ENCODE results near the gene RASSF5. TPM values are rescaled to one million over a fixed set of nuclear protein-coding genes. Genes with fewer than 3 reads are reported as not detected.

Gene RASSF5
- total and polyA plus RNA-seq, 2 experiments from 2014 or later: 1.6 to 2.0 TPM

GRCh38 chr1:206464456-206464964, 42.8 kb upstream of the RASSF5 start:
- peaks cover 4% of the 10 kb centered on the region for H3K4me1 ChIP-seq (ENCODE audit: insufficient read depth)
- peak; percentile 48 for DNase-seq (ENCODE audit: low spot score)
- H2AFZ ChIP-seq: no peak overlapping the region
- H3K4me3 ChIP-seq: no peak overlapping the region
- H3K9me3 ChIP-seq (ENCODE audit: low read depth): no peaks in the 10 kb centered on the region
- 91% methylated on average over 4 of the region's 4 CpGs for WGBS (ENCODE audit: low lambda C conversion rate, missing lambda C conversion rate)
- no peaks in the 10 kb centered on the region for H3K27me3 ChIP-seq
- no peaks in the 10 kb centered on the region for H3K9me2 ChIP-seq (replicated peaks; ENCODE audit: insufficient read depth)
- no peaks in the 10 kb centered on the region for H3K79me2 ChIP-seq
- no peak overlapping the region for H3K4me2 ChIP-seq
- H3K36me3 ChIP-seq (replicated peaks; ENCODE audit: insufficient read depth, low read depth): no peaks in the 10 kb centered on the region
- TF ChIP-seq EZH2 (IDR thresholded peaks at IDR 0.05; ENCODE audit: borderline replicate concordance) (no peak), EZH2phosphoT487 (IDR thresholded peaks at IDR 0.05; ENCODE audit: low read depth, severe bottlenecking, unreplicated experiment) (no peak)
- TF ChIP-seq, protein P1, sequence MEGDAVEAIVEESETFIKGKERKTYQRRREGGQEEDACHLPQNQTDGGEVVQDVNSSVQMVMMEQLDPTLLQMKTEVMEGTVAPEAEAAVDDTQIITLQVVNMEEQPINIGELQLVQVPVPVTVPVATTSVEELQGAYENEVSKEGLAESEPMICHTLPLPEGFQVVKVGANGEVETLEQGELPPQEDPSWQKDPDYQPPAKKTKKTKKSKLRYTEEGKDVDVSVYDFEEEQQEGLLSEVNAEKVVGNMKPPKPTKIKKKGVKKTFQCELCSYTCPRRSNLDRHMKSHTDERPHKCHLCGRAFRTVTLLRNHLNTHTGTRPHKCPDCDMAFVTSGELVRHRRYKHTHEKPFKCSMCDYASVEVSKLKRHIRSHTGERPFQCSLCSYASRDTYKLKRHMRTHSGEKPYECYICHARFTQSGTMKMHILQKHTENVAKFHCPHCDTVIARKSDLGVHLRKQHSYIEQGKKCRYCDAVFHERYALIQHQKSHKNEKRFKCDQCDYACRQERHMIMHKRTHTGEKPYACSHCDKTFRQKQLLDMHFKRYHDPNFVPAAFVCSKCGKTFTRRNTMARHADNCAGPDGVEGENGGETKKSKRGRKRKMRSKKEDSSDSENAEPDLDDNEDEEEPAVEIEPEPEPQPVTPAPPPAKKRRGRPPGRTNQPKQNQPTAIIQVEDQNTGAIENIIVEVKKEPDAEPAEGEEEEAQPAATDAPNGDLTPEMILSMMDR (IDR thresholded peaks at IDR 0.05; ENCODE audit: poor library complexity): no peak
- no peaks in the 10 kb centered on the region for H4K20me1 ChIP-seq (ENCODE audit: insufficient read depth, poor library complexity, severe bottlenecking)
- no peak overlapping the region for H3K27ac ChIP-seq

- TF ChIP-seq EZH2 (IDR thresholded peaks at IDR 0.05; ENCODE audit: borderline replicate concordance): no peak
- TF ChIP-seq, protein P1 (IDR thresholded peaks at IDR 0.05; ENCODE audit: poor library complexity): no peak
- no peak for TF ChIP-seq EZH2phosphoT487 (IDR thresholded peaks at IDR 0.05; ENCODE audit: low read depth, severe bottlenecking, unreplicated experiment)
- 91% methylated on average over 2 of the region's 2 CpGs for WGBS (ENCODE audit: low lambda C conversion rate, missing lambda C conversion rate)
- Histone ChIP-seq H3K4me1 (ENCODE audit: insufficient read depth) (peaks cover 11% of the 10 kb centered on the region), H3K36me3 (replicated peaks; ENCODE audit: insufficient read depth, low read depth) (no peaks in the 10 kb centered on the region), H3K4me2 (no peak overlapping the region), H3K4me3 (no peak overlapping the region), H3K9me2 (replicated peaks; ENCODE audit: insufficient read depth) (no peaks in the 10 kb centered on the region), H3K9me3 (ENCODE audit: low read depth) (no peaks in the 10 kb centered on the region), H3K27me3 (no peaks in the 10 kb centered on the region), H2AFZ (no peak overlapping the region), H4K20me1 (ENCODE audit: insufficient read depth, poor library complexity, severe bottlenecking) (no peaks in the 10 kb centered on the region), H3K27ac (no peak overlapping the region), H3K79me2 (no peaks in the 10 kb centered on the region)
- no peak for DNase-seq (ENCODE audit: low spot score)
These were observed 41.4 kb upstream of the RASSF5 start for GRCh38 chr1:206465951-206466350.

DNA sequence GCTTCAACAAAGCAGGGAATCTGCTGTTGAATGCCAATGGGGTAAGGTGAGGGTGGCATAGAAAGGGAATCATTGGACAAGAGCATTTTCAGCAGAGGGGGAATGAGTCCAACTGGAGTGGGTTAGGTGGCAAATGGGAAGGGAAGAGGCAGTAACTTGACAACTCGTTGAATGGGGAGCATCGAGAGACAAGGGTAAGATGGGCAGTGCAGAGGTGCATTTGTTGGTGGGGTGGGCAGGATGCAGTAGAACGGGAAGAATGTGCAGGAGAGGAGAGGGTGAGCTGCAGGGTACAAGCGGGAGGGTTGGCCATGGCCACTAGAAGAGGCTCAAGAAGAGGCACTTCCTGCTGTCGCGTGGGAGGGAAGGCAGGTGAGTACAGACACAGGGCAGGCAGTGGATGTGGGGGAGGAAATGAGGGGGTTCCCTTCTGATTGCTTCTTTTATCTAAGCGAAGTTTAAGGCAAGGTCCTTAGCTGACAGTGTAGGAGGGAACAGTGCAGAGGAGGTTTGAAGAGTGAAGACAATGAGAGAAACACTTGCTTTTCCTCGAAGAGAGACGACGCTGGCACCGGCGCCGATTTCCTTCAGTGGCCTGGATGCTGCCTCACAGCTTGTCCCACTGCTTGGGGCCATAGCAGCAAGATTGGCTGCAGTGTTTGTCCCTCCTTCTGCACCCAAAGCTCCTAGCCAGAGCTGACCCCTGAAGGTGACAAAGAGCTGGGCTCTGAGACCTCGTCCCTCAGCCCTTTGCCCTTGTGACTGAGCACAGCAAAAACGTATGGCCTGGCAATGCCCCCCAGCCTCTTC, 40.3 kb upstream of the RASSF5 start:
- DNase-seq (ENCODE audit: low spot score): no peak

More for the DNA sequence above, 40.3 kb upstream of the RASSF5 start:
- Histone ChIP-seq H3K79me2 (no peaks in the 10 kb centered on the region), H3K4me1 (ENCODE audit: insufficient read depth) (peaks cover 11% of the 10 kb centered on the region), H3K27me3 (no peaks in the 10 kb centered on the region), H3K4me2 (no peak overlapping the region), H3K36me3 (replicated peaks; ENCODE audit: insufficient read depth, low read depth) (no peaks in the 10 kb centered on the region), H3K9me2 (replicated peaks; ENCODE audit: insufficient read depth) (no peaks in the 10 kb centered on the region), H3K27ac (no peak overlapping the region), H4K20me1 (ENCODE audit: insufficient read depth, poor library complexity, severe bottlenecking) (no peaks in the 10 kb centered on the region), H3K9me3 (ENCODE audit: low read depth) (no peaks in the 10 kb centered on the region), H3K4me3 (no peak overlapping the region), H2AFZ (no peak overlapping the region)
- TF ChIP-seq EZH2 (IDR thresholded peaks at IDR 0.05; ENCODE audit: borderline replicate concordance) (no peak), EZH2phosphoT487 (IDR thresholded peaks at IDR 0.05; ENCODE audit: low read depth, severe bottlenecking, unreplicated experiment) (no peak)
- TF ChIP-seq, protein P1 (IDR thresholded peaks at IDR 0.05; ENCODE audit: poor library complexity): no peak
- 62% methylated on average over 15 of the region's 15 CpGs for WGBS (ENCODE audit: low lambda C conversion rate, missing lambda C conversion rate)

Data from hepatocyte (in vitro differentiated cells).